ENCODE measurements around the gene HELZ2.

Gene HELZ2

DNA sequence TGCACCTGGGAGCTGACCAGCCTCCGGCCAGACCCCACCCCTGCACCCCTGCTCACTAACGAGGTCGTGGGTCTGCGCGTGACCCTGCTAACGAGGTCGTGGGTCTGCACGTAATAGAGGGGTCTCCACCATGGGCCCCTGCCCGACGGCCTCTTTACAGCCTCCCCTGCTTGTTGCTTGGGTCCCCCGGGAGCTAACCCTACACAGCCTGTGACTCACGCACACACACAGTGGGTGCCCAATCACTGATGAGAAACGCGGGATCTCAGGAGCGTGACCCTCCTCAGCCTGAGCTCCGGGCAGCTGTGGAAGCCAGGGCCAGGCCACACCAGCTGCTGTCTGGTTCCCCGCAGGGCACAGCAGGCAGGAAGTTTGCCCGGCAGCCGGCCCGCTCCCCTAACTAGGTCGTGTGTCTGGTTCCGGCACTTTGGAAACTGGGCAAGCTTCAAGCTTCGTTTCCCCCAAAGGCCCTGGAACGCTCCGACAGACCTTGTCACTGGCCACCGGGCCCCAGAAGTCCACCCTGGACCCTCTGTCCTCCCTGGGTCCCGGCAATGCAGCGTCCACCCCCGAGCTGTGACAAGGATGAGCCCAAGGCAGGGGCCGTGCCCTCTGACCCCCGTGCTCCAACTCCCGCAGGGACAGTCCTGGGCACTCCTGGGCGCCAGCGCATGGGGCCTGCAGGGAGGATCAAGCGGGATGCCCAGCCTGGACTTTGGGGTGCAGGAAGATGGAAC, 37.6 kb downstream of the HELZ2 start:
- CTCF ChIA-PET: interaction anchor here (0.6 to 1.4 kb wide), 2 partner anchors 16 to 131 kb away, joined by 3 to 5 read pairs; partner anchors contain the start of gene PPDPF
- POLR2A ChIA-PET: interaction anchor here (0.9 to 1.7 kb wide), 2 partner anchors 13 to 122 kb away, joined by 3 to 4 read pairs; partner anchors contain the start of gene RTEL1
- DNase-seq (ENCODE audit: extremely low spot score): no peak
- TF ChIP-seq FOXK2 (IDR thresholded peaks at IDR 0.05) (no peak), LEF1 (IDR thresholded peaks at IDR 0.05; ENCODE audit: borderline replicate concordance) (no peak)

GRCh38 chr20:63534831-63535651, 39.0 kb downstream of the HELZ2 start:
- no peak for TF ChIP-seq ELF4 (IDR thresholded peaks at IDR 0.05)
- no peak for TF ChIP-seq HDGF (IDR thresholded peaks at IDR 0.05; ENCODE audit: borderline replicate concordance)
- no peak for TF ChIP-seq TARDBP (IDR thresholded peaks at IDR 0.05)
- no peak for TF ChIP-seq ARNT (IDR thresholded peaks at IDR 0.05)
- TF ChIP-seq, protein P1, sequence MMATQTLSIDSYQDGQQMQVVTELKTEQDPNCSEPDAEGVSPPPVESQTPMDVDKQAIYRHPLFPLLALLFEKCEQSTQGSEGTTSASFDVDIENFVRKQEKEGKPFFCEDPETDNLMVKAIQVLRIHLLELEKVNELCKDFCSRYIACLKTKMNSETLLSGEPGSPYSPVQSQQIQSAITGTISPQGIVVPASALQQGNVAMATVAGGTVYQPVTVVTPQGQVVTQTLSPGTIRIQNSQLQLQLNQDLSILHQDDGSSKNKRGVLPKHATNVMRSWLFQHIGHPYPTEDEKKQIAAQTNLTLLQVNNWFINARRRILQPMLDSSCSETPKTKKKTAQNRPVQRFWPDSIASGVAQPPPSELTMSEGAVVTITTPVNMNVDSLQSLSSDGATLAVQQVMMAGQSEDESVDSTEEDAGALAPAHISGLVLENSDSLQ (IDR thresholded peaks at IDR 0.05): no peak
- no peak for TF ChIP-seq FOXK2 (IDR thresholded peaks at IDR 0.05)
- no peak for TF ChIP-seq NFRKB (IDR thresholded peaks at IDR 0.05)
- no peak for TF ChIP-seq BHLHE40 (IDR thresholded peaks at IDR 0.05; ENCODE audit: borderline replicate concordance)
- ChIA-PET CTCF (no interaction called here), POLR2A (interaction anchor here (0.7 to 1.1 kb wide), 3 partner anchors 14 to 126 kb away, joined by 3 read pairs; partner anchors contain the start of gene PPDPF)
- DNase-seq (ENCODE audit: extremely low spot score): no peak

DNA sequence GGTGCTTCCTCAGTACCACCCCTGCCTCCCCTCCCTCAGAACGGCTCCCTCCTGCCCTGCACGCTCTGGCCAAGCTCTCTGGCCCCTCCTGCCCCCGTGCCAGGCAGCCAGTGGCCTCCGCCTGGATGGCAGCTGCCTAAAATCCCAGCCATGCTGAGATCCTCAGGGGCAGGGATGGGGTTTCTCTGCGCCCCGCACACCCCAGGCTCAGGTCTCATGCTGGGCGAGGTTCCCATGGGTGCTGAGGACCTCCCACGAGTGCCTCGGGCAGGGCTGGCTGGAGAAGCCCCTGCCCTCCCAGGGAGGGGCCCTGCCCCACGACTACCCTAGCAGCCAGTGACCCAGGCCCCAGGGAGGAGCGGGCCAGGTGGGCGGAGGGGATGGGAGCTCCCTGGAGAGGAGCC, 39.6 kb downstream of the HELZ2 start:
- DNase-seq (ENCODE audit: extremely low spot score): no peak
- TF ChIP-seq FOXK2 (IDR thresholded peaks at IDR 0.05): no peak
- TF ChIP-seq SUZ12 (IDR thresholded peaks at IDR 0.05): no peak
- TF ChIP-seq FOXA1 (IDR thresholded peaks at IDR 0.05): no peak
- TF ChIP-seq FOXM1 (IDR thresholded peaks at IDR 0.05; ENCODE audit: borderline replicate concordance): no peak
- TF ChIP-seq LEF1 (IDR thresholded peaks at IDR 0.05; ENCODE audit: borderline replicate concordance): no peak
- no peak for TF ChIP-seq NFRKB (IDR thresholded peaks at IDR 0.05)
- TF ChIP-seq BHLHE40 (IDR thresholded peaks at IDR 0.05; ENCODE audit: borderline replicate concordance): no peak
- no peak for TF ChIP-seq HDGF (IDR thresholded peaks at IDR 0.05; ENCODE audit: borderline replicate concordance)
- no peak for TF ChIP-seq SP1 (IDR thresholded peaks at IDR 0.05)
- TF ChIP-seq, protein P1 (IDR thresholded peaks at IDR 0.05): no peak
- no peak for TF ChIP-seq ZNF384 (IDR thresholded peaks at IDR 0.05)
- TF ChIP-seq L3MBTL2 (conservative IDR thresholded peaks at IDR 0.05): no peak
- no peak for TF ChIP-seq TARDBP (IDR thresholded peaks at IDR 0.05)
- TF ChIP-seq ELF4 (IDR thresholded peaks at IDR 0.05): no peak
- ChIA-PET POLR2A (interaction anchor here (0.8 to 1.1 kb wide), 2 partner anchors 13 to 14 kb away, joined by 3 read pairs; partner anchors contain the start of gene PPDPF), CTCF (no interaction called here)

DNA sequence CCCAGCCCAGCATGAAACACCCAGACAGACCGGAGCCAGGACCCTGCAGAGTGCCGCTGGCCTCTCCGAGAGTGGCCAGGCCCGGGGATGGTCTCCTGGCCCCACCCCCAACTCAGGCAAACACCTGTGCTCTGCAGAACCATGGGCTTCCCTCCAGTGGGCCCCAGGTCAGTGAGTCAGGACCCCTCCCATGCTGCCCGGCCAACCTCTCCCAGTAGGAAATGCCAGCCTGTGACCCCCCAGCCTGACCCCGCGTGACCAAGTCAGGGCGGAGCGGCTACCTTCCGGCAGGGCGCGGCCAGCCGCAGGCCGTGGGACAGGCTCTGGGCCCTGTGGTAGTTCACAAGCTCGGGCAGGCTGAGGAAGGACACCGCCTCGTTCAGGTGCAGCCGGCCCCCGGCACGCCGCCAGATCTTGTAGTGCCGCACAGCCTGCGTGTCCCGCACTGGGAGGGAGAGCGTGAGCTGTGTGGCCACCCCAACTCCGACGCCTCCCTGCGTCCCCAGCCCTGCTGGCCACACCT, 40.1 kb downstream of the HELZ2 start:
- no peak for DNase-seq (ENCODE audit: extremely low spot score)
- CTCF ChIA-PET: no interaction called here
- POLR2A ChIA-PET: interaction anchor here (0.8 to 1.1 kb wide), 2 partner anchors 13 kb away, joined by 3 read pairs; partner anchors contain the start of gene PPDPF
- TF ChIP-seq SUZ12 (IDR thresholded peaks at IDR 0.05): no peak
- TF ChIP-seq, protein P1 (IDR thresholded peaks at IDR 0.05): no peak
- no peak for TF ChIP-seq LEF1 (IDR thresholded peaks at IDR 0.05; ENCODE audit: borderline replicate concordance)

GRCh38 chr20:63533388-63533787, 40.7 kb downstream of the HELZ2 start:
- TF ChIP-seq ELF4 (IDR thresholded peaks at IDR 0.05): no peak
- no peak for TF ChIP-seq L3MBTL2 (conservative IDR thresholded peaks at IDR 0.05)
- no peak for TF ChIP-seq ARNT (IDR thresholded peaks at IDR 0.05)
- TF ChIP-seq LEF1 (IDR thresholded peaks at IDR 0.05; ENCODE audit: borderline replicate concordance): no peak
- POLR2A ChIA-PET: no interaction called here
- CTCF ChIA-PET: no interaction called here
- no peak for DNase-seq (ENCODE audit: extremely low spot score)

- ChIA-PET POLR2A (no interaction called here), CTCF (no interaction called here)
- TF ChIP-seq ZNF384 (IDR thresholded peaks at IDR 0.05) (no peak), HDGF (IDR thresholded peaks at IDR 0.05; ENCODE audit: borderline replicate concordance) (no peak), TARDBP (IDR thresholded peaks at IDR 0.05) (no peak), FOXM1 (IDR thresholded peaks at IDR 0.05; ENCODE audit: borderline replicate concordance) (no peak), LEF1 (IDR thresholded peaks at IDR 0.05; ENCODE audit: borderline replicate concordance) (no peak), BHLHE40 (IDR thresholded peaks at IDR 0.05; ENCODE audit: borderline replicate concordance) (no peak), ARNT (IDR thresholded peaks at IDR 0.05) (no peak), SP1 (IDR thresholded peaks at IDR 0.05) (no peak), NFRKB (IDR thresholded peaks at IDR 0.05) (no peak), L3MBTL2 (conservative IDR thresholded peaks at IDR 0.05) (no peak), FOXK2 (IDR thresholded peaks at IDR 0.05) (no peak)
- TF ChIP-seq, protein P1 (IDR thresholded peaks at IDR 0.05): no peak
- no peak for DNase-seq (ENCODE audit: extremely low spot score)
Observed at GRCh38 chr20:63532449-63532971, 41.5 kb downstream of the HELZ2 start.
